Measurements from ENCODE around the gene IFI27L2.
A peak's percentile ranks its signal among the peaks of the same experiment; 100 is the strongest.

Gene IFI27L2

DNA sequence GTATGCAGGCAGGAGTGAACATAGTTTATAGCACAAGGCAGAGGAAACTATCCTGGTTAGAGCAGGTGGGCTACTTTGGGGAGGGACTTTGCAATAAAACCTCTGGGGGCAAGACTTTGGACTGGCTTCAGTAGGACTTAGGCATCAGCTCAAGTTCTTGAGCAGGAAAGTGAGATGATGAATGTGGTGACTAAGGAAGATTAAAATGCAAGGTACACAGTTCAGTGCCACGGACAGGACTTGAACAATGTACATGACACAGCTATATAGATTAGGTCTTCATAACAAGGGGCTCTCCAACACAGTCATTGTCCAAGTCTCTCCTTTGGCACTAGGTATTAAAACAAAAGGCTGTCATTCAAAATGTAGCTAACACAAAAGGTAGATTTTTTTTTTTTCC lies 23.3 kb upstream of the IFI27L2 start:
- no peak for DNase-seq (ENCODE audit: low spot score)

DNA sequence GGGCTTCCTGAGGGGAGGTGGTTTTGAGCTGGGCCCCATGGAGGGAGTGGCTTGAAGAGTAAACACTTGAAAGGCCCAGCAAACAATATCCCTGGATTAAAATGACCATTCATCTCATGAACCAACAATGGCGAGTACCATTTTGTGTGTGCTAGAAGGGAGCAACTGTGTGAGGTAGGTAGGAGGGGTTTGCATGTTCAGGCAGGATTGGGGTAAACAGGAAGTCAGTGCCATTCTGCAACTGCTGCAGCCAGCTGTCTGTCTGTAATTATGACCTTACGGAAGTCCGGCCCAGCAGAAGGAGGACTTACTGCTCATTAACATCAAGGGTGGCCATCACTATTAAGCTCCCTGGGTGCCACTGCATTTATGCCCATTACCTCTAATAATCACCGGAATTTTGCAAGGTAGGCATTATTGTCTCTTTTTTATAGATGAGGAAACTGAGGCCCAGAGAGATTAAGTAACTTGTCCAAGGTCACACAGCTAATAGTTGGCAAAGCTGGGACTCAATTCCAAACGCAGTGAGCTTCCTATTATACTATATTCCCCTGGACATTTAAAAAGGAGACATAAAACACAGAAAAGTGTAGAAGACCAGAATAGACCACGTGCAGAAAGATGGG lies 16.6 kb upstream of the IFI27L2 start:
- no peak for DNase-seq (ENCODE audit: low spot score)

DNA sequence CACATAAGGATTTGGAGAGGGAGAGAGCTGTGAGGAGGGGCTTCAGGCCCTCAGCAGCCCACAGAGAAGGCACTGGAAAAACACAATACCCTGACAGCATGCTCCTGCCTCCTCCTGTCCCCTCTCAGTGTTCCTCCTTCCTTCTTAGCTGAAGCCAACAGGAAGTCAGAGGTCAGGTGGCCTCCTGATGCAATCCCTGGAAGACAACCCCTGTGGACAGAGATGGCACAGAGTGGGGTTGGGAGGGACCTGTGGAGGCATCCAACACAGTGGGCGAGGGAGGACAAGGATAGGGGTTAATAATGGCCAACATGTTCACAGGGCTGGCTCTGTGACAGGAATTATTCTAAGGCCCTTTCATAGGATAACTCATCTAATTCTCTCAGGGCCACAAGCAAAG lies 15.4 kb upstream of the IFI27L2 start:
- no peak for DNase-seq (ENCODE audit: low spot score)

DNA sequence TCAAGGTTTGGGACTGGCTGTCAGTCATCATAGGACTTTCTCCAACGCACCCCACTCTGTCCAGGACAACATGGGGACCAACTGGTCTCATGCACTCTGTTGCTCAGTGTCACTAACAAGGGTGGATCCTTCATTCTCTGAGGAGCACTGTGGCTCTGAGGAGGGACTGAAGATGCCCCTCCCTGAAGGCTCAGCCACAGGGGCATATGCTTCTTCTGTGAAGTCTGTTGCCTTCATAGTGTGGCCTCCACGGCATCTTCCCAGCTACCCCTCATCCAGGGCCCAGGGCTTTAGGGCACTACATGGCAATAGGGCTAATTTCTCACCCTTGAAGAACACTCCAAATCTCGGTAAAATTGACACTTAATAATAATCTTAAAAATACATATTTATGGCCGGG lies 14.3 kb upstream of the IFI27L2 start:
- DNase-seq (ENCODE audit: low spot score) = no peak

DNA sequence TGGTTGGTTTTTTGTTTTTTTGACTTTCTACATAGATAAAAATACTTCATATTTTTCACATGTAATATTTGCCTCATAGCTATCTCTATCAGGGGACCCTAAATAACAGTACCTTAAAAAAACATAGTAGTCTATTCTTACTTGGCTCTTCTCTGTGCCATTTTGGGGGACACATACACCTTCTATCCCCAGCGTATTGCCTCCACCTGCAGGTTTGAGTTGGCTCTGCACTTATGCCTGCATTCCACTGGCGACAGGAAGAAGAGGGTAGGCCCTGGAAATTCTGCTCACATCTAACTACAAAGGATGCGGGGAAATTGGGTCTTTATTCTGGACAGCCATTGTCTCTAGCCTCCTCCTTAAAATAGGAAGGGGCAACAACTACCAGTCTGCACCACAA lies 13.8 kb upstream of the IFI27L2 start:
- no peak for DNase-seq (ENCODE audit: low spot score)

DNA sequence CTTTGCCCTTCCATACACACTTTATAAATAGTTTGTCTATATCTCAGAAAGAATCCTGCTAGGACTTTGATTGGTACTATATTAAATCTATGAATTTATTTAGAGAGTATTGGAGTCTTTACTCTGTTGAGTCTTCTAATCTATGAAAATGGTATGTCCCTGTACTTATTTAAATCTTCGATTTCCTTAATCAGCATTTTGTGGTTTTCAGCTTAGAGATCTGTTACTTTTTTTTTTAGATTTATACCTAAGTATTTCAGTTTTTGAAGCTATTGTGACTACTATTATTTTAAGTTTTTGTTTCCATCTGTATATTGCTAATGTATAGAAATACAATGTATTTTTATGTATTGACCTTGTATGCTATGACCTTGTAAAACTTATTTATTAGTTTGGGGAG lies 13.4 kb upstream of the IFI27L2 start:
- no peak for DNase-seq (ENCODE audit: low spot score)

DNA sequence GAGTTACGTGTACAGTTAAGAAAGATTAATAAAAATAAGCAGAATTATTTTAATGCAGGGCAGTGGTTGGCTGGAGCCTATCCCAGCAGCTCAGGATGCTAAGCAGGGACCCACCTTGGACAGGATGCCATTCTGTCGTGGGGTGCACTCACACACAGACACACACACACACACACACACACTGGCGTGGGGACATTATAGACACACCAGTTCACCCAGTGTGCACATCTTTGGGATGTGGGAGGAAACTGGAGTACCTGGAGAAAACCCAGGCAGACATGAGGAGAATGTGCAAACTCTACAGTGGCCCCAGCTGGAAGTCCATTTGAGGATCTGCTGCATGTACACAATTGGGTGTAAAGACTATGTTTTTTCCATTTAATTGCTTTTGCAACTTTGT lies 12.8 kb upstream of the IFI27L2 start:
- DNase-seq (ENCODE audit: low spot score) = no peak

DNA sequence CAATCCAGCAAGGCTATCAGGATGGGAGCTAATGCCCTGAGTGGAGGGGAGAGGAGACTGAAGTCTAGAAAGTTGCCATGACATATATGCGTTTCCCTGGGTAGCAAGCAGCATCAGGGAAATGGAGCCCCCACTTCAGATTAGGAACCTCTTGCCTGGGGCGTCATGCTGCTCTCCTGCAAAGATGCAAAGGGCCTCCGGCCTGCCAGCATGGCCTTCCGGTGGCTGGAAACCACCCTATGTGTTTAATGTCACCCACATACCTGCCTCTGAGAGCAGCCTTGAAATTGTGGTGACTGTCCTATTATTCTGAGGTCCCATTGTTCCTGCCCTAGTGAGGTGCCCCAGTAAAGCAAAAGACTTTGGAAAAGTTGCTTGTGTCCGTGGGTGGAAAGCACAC lies 10.0 kb upstream of the IFI27L2 start:
- DNase-seq (ENCODE audit: low spot score) = no peak

DNA sequence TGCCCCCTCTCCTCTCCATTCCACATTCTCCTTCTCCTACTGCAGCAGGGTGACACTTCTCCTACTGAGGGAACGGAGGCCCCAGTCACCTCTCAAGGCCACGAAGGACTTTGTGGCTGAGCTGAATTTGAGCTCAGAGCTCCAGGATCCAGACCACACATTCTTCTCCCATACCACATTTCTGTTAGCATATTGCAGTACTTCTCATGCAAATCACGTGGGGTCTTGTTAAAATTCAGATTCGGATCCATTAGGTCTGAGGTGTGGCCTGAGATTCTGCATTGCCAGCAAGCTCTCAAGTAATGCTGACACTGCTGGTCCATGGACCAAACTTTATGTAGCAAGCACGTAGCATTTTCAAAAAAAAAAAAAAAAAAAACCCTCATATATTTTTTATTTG lies 9.6 kb upstream of the IFI27L2 start:
- DNase-seq (ENCODE audit: low spot score) = no peak

DNA sequence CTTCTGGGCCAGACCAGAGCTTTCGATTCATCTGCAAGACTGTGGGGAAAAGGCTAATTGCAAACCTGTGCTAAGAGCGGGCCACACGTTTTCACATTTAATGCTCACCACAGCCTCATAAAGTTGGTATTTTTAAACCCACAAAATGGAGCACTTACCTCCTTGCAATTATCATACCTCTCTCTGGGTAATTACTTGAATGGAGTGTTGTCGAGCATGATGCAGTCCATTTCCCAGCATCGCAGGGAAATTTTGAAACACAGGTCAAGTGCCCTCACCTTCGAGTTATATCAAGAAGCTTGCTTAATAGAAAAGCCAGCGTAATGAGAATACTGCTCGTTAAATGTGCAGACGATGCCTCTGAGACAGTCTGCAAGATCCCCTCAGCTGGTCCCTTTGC lies 8.8 kb upstream of the IFI27L2 start:
- DNase-seq (ENCODE audit: low spot score) = no peak

DNA sequence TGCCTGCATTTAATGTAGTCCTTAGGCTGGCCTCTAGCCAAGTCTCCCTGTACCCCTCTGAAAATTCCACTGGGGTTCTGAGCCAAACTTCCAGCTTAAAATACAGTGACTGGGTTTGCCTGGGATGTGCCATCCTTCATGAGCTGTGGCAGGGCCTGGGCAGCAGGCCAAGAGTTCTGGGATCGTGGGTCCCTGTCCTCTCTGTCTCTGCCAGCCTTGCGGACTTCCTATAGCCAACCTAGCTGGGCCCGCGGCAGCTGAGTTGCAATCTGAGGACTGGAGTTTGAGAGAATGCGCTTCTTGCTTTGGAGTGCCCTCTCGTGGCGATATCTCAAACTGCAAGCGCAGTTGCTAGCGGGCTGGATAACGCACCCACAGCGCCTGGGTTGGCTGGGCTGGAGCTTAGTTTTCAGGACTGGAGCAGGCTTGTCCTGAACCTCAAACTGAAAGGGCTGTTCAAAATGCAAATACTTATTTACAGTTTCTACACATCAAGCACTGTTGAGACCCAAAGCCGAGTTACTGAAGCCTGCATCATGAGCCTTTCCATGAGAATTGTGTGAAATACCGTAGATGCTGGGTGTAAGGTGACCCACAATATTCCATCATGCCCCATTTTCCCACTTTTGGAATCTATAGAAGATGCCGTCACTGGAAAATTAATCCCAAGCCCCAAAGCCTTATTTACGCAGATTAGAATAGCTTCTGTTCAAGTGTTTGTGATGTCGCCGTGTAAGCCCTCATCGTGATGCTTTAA lies 7.3 kb upstream of the IFI27L2 start:
- peak; percentile 79 for DNase-seq (ENCODE audit: low spot score)

DNA sequence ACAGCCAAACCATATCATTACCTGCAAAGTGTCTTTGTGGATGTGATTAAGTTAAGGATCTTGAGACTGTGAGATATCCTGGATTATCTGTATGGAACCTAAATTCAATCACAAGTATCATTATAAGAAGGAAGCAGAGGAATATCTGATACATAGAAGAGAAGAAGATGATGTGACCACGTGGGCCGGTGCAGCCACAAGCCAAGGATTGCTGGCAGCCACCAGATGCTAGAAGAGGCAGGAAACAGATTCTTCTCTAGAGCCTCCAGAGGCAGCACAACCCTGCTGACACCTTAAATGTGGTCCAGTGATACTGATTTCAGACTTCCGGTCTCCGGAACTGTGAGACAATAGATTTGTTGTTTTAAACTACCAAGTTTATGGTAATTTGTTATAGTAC lies 6.1 kb upstream of the IFI27L2 start:
- no peak for DNase-seq (ENCODE audit: low spot score)

DNA sequence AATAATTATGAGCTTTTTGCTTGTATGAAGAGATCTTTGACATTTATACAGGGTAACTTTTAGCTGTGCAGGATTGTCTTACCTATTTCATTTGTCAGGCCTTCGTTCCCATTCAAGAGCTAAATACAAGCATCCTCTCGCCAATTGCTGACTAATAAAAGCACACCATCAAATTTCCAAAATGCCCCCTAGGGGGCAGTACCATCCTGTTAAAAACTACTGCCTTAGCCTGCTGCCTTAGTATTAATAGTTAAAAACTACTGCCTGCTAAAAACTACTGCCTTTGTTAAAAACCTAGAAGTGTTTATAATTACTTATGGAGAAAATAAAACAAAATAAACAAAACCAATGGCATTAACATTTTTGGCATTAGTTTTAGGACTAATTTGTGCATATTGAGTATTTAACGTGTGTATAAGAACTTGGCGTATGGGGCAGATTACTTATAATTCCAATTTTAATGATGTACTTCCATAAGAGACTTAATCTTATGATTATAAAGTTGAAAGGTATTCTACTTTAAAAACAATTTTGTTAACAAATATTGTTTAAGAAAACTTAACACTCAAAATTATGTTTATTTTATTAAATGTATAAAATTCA lies 3.0 kb upstream of the IFI27L2 start:
- DNase-seq (ENCODE audit: low spot score) = peak; percentile 75

DNA sequence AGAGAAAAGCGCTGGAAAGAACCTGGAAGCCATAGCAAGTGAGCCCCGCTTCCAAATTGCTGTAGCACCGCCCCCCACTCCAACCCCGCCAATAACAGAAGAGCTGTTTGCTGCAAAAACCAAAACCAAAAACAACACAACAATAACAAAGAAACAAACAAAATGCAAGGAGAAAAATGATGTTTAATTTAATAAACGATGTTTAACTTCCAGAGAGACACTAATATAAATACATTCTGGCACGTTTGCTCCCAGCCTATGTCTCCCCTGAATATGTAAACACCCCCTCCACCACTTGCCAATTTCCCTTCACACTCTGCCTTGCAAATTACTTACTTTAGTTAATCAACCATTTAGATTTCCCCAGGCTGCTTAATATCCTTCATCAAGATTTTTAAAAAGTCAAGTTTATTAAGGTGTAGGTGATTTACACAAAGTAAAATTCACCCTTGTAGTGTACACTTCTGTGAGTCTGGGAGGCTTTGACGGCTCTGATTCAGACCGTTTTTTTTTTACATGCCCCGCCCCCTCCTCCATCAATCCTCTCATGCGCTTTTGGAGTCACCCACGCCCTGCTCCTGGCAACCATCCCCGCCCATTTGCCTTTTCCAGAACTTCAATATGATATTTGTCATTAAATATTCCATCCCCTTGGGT lies 482 bp upstream of the IFI27L2 start:
- peak; percentile 25 for DNase-seq (ENCODE audit: low spot score)

DNA sequence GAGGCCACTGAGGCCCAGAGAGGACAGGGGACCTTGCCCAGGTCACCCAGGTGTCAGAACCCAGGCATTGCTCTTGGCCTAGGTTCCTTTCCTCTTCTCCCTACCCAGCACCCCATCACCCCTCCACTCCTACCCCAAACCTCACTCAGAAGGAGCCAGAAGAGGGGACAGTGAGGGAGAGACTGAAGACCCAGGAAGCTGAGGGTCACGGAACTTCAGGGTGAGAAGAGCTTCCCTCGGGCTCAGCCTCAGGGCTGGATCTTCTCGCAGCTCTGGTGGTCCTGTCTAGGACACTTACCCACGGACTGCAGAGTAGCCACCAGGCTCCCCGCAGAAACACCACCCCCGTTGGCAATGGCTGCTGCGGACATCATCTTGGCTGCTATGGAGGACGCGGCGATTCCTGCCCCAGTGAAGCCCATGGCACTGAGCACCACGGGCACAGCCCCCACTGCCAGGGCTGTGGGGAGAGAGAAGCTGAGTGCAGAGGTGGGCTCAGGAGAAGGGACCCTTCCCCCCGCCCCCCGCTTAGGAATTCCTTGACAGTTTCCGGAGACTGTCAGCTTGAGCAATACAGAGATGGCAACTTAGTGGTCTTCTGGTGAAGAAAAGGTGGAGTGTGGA lies 1.1 kb downstream of the IFI27L2 start:
- DNase-seq (ENCODE audit: low spot score) = no peak

DNA sequence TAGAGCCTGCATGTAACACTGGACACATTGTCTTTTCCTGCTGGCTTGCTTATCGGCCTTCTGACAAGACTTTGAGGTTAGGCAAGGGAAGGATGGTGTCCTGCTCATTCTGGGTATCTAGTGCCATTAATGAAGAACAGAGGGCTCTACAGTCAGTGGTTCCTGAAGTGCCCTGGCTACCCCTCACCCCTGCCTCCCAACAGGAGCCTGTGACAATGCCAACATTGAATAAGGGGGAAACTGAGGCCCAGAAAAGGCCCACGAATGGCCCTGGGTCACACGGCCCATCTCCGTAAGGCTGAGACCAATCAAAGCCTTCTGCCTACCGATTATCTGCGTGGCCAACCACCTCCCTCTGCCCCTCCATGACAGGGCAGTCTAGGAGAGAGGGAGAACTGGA lies 2.1 kb downstream of the IFI27L2 start:
- DNase-seq (ENCODE audit: low spot score) = no peak

DNA sequence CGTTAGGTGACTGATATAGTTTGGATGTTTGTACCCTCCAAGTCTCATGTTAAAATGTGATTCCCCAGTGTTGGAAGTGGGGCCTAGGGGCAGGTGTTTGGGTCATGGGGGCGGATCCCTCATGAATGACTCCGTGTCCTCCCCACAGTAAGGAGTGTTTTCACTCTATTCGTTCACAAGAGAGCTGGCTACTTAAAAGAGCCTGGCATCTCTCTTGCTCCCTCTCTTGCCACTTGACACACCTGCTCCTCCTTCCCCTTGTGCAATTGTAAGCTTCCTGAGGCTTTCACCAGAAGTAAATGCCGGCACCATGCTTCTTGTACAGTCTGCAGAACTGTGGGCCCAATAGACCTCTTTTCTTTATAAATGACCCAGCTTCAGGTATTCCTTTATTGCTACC lies 2.6 kb downstream of the IFI27L2 start:
- DNase-seq (ENCODE audit: low spot score) = no peak

DNA sequence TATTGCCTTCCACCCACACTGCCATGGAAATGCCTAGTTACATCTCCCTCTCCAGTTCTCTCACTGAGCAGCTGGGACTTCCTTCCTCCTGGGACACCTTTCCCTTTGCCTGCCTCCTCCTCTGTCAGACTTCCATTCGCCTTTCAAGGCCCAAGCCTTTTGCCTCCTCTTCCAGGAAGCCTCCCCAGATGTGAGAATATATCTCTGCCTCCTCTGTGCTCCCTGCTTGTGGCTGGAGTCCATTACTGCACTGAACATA lies 3.1 kb downstream of the IFI27L2 start:
- no peak for DNase-seq (ENCODE audit: low spot score)

DNA sequence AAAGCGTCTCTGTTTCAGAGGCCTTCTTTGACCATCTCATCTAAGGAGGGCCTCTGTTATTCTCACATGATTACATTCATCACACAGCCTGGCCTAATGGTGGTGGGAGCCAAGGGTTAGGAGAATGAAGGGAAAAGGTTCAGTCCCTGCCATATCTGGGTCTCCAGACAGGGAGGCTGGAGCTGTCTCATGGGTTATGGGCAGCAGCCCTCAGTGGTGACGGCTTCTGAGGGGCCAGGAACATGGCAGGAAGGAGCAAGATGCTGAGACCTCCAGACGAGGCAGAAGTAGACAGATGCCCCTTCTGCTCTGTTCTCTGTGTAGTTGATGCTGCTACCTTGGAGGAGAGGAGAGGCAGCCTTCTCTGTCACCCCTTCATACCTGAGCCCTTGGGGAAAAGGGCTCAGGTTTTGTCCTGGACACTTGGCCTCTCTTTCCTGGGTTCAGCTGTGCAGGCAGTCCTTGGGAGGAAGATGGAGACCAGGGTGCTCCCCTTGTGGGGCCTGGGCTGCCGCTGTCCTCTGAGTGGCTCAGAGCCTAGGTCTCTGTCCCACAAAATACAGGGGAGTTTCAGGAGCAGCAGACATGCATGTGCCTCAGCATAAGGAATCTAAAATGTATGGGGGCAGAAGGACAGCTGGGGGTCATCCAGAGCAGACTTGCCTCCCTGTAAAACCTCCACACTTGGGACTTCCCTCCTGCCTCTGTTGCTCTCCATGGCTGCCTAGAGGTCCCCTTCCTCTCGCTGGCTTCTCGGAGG lies 3.6 kb downstream of the IFI27L2 start:
- DNase-seq (ENCODE audit: low spot score) = no peak

DNA sequence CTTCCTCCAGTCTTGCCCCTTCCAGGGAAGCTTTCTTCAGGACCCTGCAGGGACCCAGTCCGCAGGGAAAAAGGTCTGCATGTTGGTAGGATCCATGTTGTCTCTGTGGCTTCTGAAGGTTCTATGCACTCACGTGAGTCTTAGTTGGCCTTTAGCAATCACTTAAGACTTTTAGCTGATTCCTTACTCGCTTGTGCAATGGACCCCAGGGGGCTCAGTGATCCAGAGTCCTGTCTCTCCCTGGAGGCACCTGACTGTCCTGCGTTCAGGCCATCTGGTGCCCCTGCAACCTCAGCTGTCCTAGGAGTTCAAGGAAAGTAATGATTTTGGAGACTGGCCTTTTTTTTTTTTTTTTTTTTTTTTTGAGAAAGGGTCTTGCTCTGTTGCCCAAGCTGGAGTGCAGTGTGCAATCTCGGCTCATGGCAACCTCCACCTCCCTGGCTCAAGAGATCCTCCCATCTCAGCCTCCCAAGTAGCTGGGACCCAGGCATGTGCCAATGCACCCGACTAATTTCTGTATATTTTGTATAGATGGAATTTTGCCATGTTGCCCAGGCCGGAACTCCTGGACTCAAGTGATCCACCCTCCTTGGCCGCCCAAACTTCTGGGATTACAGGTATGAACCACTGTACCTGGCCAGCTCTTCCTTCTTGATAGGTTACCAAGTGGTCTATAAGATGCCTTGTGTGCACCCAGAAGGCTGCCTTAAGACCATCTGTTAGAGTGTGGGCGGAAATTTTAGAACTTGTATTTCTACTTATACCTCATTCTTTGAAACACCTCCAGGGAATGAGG lies 4.6 kb downstream of the IFI27L2 start:
- DNase-seq (ENCODE audit: low spot score) = no peak

DNA sequence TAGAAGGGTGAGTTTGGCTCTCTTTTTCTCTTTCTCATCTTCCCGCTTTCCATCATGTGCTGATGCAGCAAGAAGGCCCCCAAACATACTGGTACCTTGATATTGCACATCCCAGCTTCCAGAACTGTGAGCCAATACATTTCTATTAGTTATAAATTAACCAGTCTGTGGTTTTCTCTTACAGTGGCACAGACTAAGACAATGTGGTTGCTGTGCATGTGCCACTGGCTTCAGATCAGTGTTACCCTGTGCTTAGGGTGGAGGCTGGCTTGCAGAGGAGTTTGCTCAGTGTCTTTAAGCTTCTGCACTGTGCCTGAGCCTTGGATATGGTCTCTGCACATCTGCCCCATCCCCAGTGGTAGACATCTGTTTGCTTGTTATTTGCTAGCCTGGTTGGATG lies 5.5 kb downstream of the IFI27L2 start:
- no peak for DNase-seq (ENCODE audit: low spot score)
